HepG2 (cell line): Measurements from ENCODE around the gene EBLN2.

Experiments
- ASH2L ChIP-seq: fragments of 300-600, 200-600 bp; sonication (generic); IDR thresholded peaks from 2 replicates; pipeline ENCODE4 v1.7.0; 2017; ENCODE audit warnings: low read depth, mild to moderate bottlenecking, moderate library complexity, mixed read lengths, low read length; ENCODE audit not compliant: insufficient read length
- CEBPB ChIP-seq: IDR thresholded peaks from 2 replicates; pipeline ENCODE4 v1.6.1; 2011; ENCODE audit warnings: low read depth, low read length, improper control_type of control experiment, borderline replicate concordance
- CTCF ChIP-seq: sonication (generic); formaldehyde crosslinking; IDR thresholded peaks from 2 replicates; pipeline ENCODE4 v1.5.0; 2020; ENCODE audit warnings: mild to moderate bottlenecking, missing genetic modification reagents, moderate library complexity
- KMT2B ChIP-seq: IDR thresholded peaks from 2 replicates; pipeline ENCODE4 v1.6.1; 2016; ENCODE audit warnings: missing genetic modification reagents, missing compliant biosample characterization
- RAD51 ChIP-seq: fragments of 450-650 bp; IDR thresholded peaks from 2 replicates; pipeline ENCODE4 v1.6.1; 2016; ENCODE audit warnings: borderline replicate concordance
- SIN3A ChIP-seq: IDR thresholded peaks from 2 replicates; pipeline ENCODE4 v1.6.1; 2011; ENCODE audit warnings: low read depth, mild to moderate bottlenecking, control low read depth, low read length, borderline replicate concordance
- ZBTB21 ChIP-seq: sonication (generic); formaldehyde crosslinking; IDR thresholded peaks from 2 replicates; pipeline ENCODE4 v1.4.0; 2020; ENCODE audit warnings: missing genetic modification reagents
- ZNF639 ChIP-seq: conservative IDR thresholded peaks from 2 replicates; pipeline ENCODE4 v1.6.1; 2018; ENCODE audit warnings: missing genetic modification reagents

- TF ChIP-seq CEBPB (no peak), ZBTB21 (no peak), SIN3A (no peak), KMT2B (CRISPR knock-in tag) (no peak), ZNF639 (CRISPR knock-in tag) (no peak), RAD51 (no peak), CTCF (no peak), ASH2L (no peak)
These were observed 12.1 kb upstream of the EBLN2 start for GRCh38 chr3:73049319-73049718.
